GM12878 (cell line): ENCODE data around the gene SMARCC2. TPM values are rescaled to one million over a fixed set of nuclear protein-coding genes. Genes with fewer than 3 reads are reported as not detected.

Experiments used
- ATAC-seq: fragments of 200-7000 bp; cut with Tn5 transposase; 3 replicates; pipeline ENCODE4 v1.9.1; 2020; ENCODE audit warnings: mild to moderate bottlenecking, moderate library complexity
- BruUV-seq: library from RNA; stranded (reverse); fragments of 400-500 nt; replicated peaks from 2 replicates; lab custom pipeline; 2021; lab: Mats Ljungman, UMichigan
- CTCF ChIA-PET: fragments of 300-600 bp; sonication (Branson Sonifier 250); formaldehyde crosslinking; extraction: SDS; loops from one replicate; lab custom pipeline; 2021; ENCODE audit warnings: inconsistent platforms; lab: Yijun Ruan, JAX
- POLR2A ChIA-PET: fragments of 350-600 bp; formaldehyde crosslinking; extraction: SDS; loops from one replicate; lab custom pipeline; 2021; ENCODE audit warnings: inconsistent platforms; lab: Charles Lee
- RAD21 ChIA-PET: fragments of 300-600 bp; sonication (Branson Sonifier 250); formaldehyde crosslinking; loops from one replicate; lab custom pipeline; 2023; ENCODE audit warnings: antibody characterized with exemption; ENCODE audit not compliant: unreplicated experiment; lab: Charles Lee
- SMC1A ChIA-PET: fragments of 300-600 bp; sonication (Branson Sonifier 250); formaldehyde crosslinking; loops from one replicate; lab custom pipeline; 2023; ENCODE audit not compliant: unreplicated experiment, uncharacterized antibody; lab: Charles Lee
- DNase-seq: peaks from one replicate; pipeline ENCODE4 v3.0.0-alpha.2; 2011; ENCODE audit warnings: low read depth, low spot score
- FAIRE-seq: peaks from 3 replicates; lab custom pipeline; 2011; peaks lifted over from hg19 to GRCh38; lab: Jason Lieb, UNC
- H2AFZ ChIP-seq: 2 replicates; pipeline ENCODE4 v1.6.0; 2011; ENCODE audit warnings: low read depth, low read length, control low read depth; ENCODE audit not compliant: control insufficient read depth
- H3K27ac ChIP-seq: 2 replicates; pipeline ENCODE4 v1.5.1; 2011; ENCODE audit warnings: control low read depth; ENCODE audit not compliant: control insufficient read depth, insufficient read depth
- H3K27me3 ChIP-seq, 2 experiments: replicated peaks in 1 of 2; 2 replicates each; pipeline versions ENCODE4 v1.6.0 to v1.6.1; 2011; ENCODE audit warnings: low read length in 1 of 2; ENCODE audit not compliant: control insufficient read depth in 2 of 2, insufficient read depth in 2 of 2
- H3K36me3 ChIP-seq, 2 experiments: 2 replicates each; pipeline ENCODE4 v1.5.1; 2011; ENCODE audit warnings: low read length in 1 of 2; ENCODE audit not compliant: control insufficient read depth in 2 of 2, insufficient read depth in 2 of 2
- H3K4me1 ChIP-seq: 2 replicates; pipeline ENCODE4 v1.6.1; 2011; ENCODE audit warnings: mild to moderate bottlenecking, low read length, moderate library complexity, mixed read lengths; ENCODE audit not compliant: control insufficient read depth, insufficient read depth
- H3K4me2 ChIP-seq: 2 replicates; pipeline ENCODE4 v1.6.0; 2011; ENCODE audit warnings: control low read depth; ENCODE audit not compliant: control insufficient read depth, insufficient read depth
- H3K4me3 ChIP-seq: fragments of 200-600 bp; sonication (generic); 2 replicates; pipeline ENCODE4 v1.5.1; 2016
- H3K79me2 ChIP-seq: 2 replicates; pipeline ENCODE4 v1.6.0; 2011; ENCODE audit warnings: low read length; ENCODE audit not compliant: control insufficient read depth, insufficient read depth
- H3K9ac ChIP-seq: 2 replicates; pipeline ENCODE4 v1.8.0; 2011; ENCODE audit warnings: low read length, control low read depth, mixed read lengths; ENCODE audit not compliant: control insufficient read depth, insufficient read depth
- H3K9me3 ChIP-seq: replicated peaks from 3 replicates; pipeline ENCODE4 v1.5.1; 2011; ENCODE audit warnings: mild to moderate bottlenecking, low read length; ENCODE audit not compliant: control insufficient read depth, insufficient read depth
- H4K20me1 ChIP-seq: 2 replicates; pipeline ENCODE4 v1.6.0; 2011; ENCODE audit not compliant: control insufficient read depth, insufficient read depth
- CBFB ChIP-seq: IDR thresholded peaks from 2 replicates; pipeline ENCODE4 v1.6.1; 2016; ENCODE audit warnings: antibody characterized with exemption, low read depth
- IKZF2 ChIP-seq, 2 experiments: fragments of 450-650 bp; IDR thresholded peaks; 2 replicates each; pipeline ENCODE4 v1.6.1; 2017; ENCODE audit warnings: mild to moderate bottlenecking in 2 of 2, moderate library complexity in 2 of 2
- POU2F2 ChIP-seq: IDR thresholded peaks from 3 replicates; pipeline ENCODE4 v1.6.1; 2011; ENCODE audit warnings: low read depth, mild to moderate bottlenecking, low read length, borderline replicate concordance
- RCOR1 ChIP-seq: conservative IDR thresholded peaks from 2 replicates; pipeline ENCODE4 v1.6.1; 2012; ENCODE audit warnings: low read depth, low read length, improper control_type of control experiment
- SIN3A ChIP-seq: IDR thresholded peaks from 2 replicates; pipeline ENCODE4 v1.6.1; 2012; ENCODE audit warnings: low read depth, low read length, improper control_type of control experiment
- SMAD1 ChIP-seq: fragments of 450-650 bp; IDR thresholded peaks from 2 replicates; pipeline ENCODE4 v1.6.1; 2018; ENCODE audit warnings: mild to moderate bottlenecking, low read depth; ENCODE audit not compliant: partially characterized antibody
- SMARCA5 ChIP-seq: fragments of 450-650 bp; IDR thresholded peaks from 2 replicates; pipeline ENCODE4 v1.6.1; 2017; ENCODE audit warnings: mild to moderate bottlenecking
- WRNIP1 ChIP-seq: IDR thresholded peaks from 2 replicates; pipeline ENCODE4 v1.6.1; 2011; ENCODE audit warnings: low read depth, low read length, improper control_type of control experiment, borderline replicate concordance
- WGBS: methylation state at CpG from one replicate; pipeline ENCODE4 v1.1.6; 2016; ENCODE audit warnings: low lambda C conversion rate; ENCODE audit not compliant: insufficient replicate concordance, insufficient coverage; ENCODE audit errors: missing lambda C conversion rate; 5-methylcytosine and 5-hydroxymethylcytosine counted together
- in situ Hi-C: fragments of 300-500 bp; cut with MboI; formaldehyde crosslinking; loops from 9 replicates; pipeline ENCODE4 v1.14.3; 2018; ENCODE audit warnings: mixed read lengths
- intact Hi-C: fragments of 100-400 bp; cut with micrococcal nuclease; formaldehyde crosslinking; loops from one replicate; pipeline ENCODE4 v1.14.2; 2022; ENCODE audit not compliant: unreplicated experiment
- polyA plus RNA-seq, 11 experiments: library from polyadenylated mRNA; depleted of rRNA in 4 of 11; unstranded in 6 of 11; stranded (reverse) in 5 of 11; fragments of >200 nt; fragmentation: Nextera tagmentation in 4 of 11; fragmentation: Illumina TruSeq in 1 of 11; extraction: Ambion mirVana in 4 of 11; extraction: Trizol in 1 of 11; gene quantifications; 1 replicate in 1 of 11; 2 replicates in 10 of 11; pipeline versions ENCODE4 v1.2.1 to v1.2.3, GENCODE V29; 2011 to 2016; ENCODE audit warnings: inconsistent platforms in 2 of 11, missing spikeins in 2 of 11, low read depth in 1 of 11
- total RNA-seq, 4 experiments: library from RNA; depleted of rRNA in 3 of 4; stranded (reverse); fragments of >200 nt in 3 of 4; fragmentation: Illumina TruSeq in 1 of 4; extraction: Trizol in 1 of 4; gene quantifications; 2 replicates each; pipeline versions ENCODE4 v1.2.1 to v1.2.3, GENCODE V29; 2013 to 2021
- TF ChIP-seq, protein P1 (sequence below): fragments of 450-650 bp; IDR thresholded peaks from 2 replicates; pipeline ENCODE4 v1.6.1; 2017; ENCODE audit warnings: low read depth, mild to moderate bottlenecking, moderate library complexity
- TF ChIP-seq, protein P2 (sequence below): IDR thresholded peaks from 2 replicates; pipeline ENCODE4 v1.6.1; 2012; ENCODE audit warnings: low read length, inconsistent platforms
- TF ChIP-seq, protein P3 (sequence below): fragments of 450-650 bp; IDR thresholded peaks from 2 replicates; pipeline ENCODE4 v1.6.1; 2016; ENCODE audit warnings: mild to moderate bottlenecking, moderate library complexity, borderline replicate concordance

SMARCC2 gene
- total and polyA plus RNA-seq, 10 of the 15 experiments (the other 5 are each of a cell fraction or from before 2014, with no cell fraction given) = 13.6 to 71.2 (median 42.3) TPM

DNA sequence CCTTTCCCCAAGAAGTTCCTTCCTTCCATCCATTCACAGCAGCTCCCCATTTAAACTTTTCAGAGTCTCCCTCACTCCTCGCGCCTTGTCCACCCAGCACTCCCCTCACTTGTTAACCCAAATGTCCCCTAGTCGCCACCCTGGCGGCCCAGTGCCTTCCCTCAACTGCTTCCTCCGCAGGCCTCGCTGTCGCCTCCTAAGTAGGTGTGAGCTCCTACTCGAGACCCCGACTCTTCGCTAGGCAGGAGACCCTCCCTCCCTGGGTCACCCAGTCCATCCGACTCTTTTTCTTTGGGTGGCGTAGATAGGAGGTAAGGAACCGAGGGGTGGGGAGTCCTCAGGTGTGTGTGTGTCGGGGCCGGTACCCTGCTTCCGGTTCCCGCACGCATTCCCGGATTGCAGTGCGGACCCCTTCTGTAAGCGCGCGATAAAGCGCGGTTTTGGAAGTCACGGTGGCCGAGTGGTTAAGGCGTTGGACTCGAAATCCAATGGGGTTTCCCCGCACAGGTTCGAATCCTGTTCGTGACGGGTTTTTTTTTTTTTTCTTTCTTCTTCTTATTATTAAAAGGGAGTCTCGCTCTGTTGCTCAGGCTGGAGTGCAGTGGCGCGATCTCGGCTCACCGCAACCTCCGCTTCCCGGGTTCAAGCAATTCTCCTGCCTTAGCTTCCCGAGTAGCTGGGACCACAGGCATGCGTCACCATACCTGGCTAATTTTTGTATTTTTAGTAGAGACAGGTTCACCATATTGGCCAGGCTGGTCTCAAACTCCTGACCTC lies 823 bp upstream of the SMARCC2 start (continued):
- TF ChIP-seq IKZF2 (IDR thresholded peaks at IDR 0.05) (peak; percentile 44 to 83), POU2F2 (peak; percentile 49; the same call in 1 of the 3 replicates), CBFB (peak; percentile 91)
- TF ChIP-seq, protein P1, sequence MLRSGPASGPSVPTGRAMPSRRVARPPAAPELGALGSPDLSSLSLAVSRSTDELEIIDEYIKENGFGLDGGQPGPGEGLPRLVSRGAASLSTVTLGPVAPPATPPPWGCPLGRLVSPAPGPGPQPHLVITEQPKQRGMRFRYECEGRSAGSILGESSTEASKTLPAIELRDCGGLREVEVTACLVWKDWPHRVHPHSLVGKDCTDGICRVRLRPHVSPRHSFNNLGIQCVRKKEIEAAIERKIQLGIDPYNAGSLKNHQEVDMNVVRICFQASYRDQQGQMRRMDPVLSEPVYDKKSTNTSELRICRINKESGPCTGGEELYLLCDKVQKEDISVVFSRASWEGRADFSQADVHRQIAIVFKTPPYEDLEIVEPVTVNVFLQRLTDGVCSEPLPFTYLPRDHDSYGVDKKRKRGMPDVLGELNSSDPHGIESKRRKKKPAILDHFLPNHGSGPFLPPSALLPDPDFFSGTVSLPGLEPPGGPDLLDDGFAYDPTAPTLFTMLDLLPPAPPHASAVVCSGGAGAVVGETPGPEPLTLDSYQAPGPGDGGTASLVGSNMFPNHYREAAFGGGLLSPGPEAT = peak; percentile 61; the same call in 1 of the 2 replicates
- TF ChIP-seq, protein P2, sequence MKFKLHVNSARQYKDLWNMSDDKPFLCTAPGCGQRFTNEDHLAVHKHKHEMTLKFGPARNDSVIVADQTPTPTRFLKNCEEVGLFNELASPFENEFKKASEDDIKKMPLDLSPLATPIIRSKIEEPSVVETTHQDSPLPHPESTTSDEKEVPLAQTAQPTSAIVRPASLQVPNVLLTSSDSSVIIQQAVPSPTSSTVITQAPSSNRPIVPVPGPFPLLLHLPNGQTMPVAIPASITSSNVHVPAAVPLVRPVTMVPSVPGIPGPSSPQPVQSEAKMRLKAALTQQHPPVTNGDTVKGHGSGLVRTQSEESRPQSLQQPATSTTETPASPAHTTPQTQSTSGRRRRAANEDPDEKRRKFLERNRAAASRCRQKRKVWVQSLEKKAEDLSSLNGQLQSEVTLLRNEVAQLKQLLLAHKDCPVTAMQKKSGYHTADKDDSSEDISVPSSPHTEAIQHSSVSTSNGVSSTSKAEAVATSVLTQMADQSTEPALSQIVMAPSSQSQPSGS = no peak

DNA sequence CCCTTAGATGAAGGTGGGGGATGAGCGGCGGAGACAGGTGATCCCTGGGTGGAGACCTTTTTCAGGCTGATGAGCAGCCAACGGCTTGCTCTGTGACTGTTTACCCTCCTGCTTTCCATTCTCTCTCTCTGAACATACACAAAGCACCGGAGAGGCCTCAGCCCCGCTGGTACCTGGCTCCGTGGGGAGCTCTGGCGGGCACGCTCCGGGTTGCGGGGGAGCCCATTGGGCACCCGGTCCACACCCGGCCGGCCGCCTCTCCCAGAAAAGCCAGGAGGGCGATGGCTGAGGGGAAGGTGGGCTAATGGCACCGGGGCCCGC lies 545 bp downstream of the SMARCC2 start:
- peaks cover 3 to 4% of the 10 kb centered on the region in 2 experiments for H3K36me3 ChIP-seq
- POLR2A ChIA-PET = interaction anchor here (0.5 to 7.7 kb wide), 10 partner anchors 29 to 450 kb away, joined by 3 to 68 read pairs (median 6); partner anchors contain the start of genes DNAJC14, ESYT1, PA2G4 and RNF41
- intact Hi-C loops (loop anchor here (1.0 to 10.0 kb wide), 3 partner anchors 30 to 454 kb away; partner anchors contain the start of gene MYL6), in situ Hi-C loops (loop anchor here (5.0 kb wide), 1 partner anchor 56 kb away; no protein-coding TSS in a partner anchor)
- H3K9ac ChIP-seq = peak overlapping the region; percentile 93
- WGBS = 2% methylated on average over 17 of the region's 17 CpGs
- FAIRE-seq (no peak), DNase-seq (no peak), ATAC-seq (peak; percentile 9)
- H3K79me2 ChIP-seq = peaks cover 27% of the 10 kb centered on the region
- H2AFZ ChIP-seq = peak overlapping the region; percentile 26; the same call in 1 of the 2 replicates
- H3K9me3 ChIP-seq = no peaks in the 10 kb centered on the region
- 0 out of 2 replicates have a peak, but pooled peaks cover 4% of the 10 kb centered on the region for H3K4me1 ChIP-seq
- RAD21 ChIA-PET = interaction anchor here (1.0 to 4.6 kb wide), 18 partner anchors 14 to 451 kb away, joined by 3 to 98 read pairs (median 8); partner anchors contain the start of genes COQ10A, ESYT1, MYL6 and MYL6B
- H3K4me2 ChIP-seq = peak overlapping the region; percentile 72
- H3K27ac ChIP-seq = peak overlapping the region; percentile 80
- no TSS peak for BruUV-seq
- H3K27me3 ChIP-seq = no peaks in the 10 kb centered on the region
- peak overlapping the region; percentile 98 for H3K4me3 ChIP-seq
- CTCF ChIA-PET = interaction anchor here (0.6 to 8.9 kb wide), 27 partner anchors 11 to 449 kb away, joined by 3 to 129 read pairs (median 5); partner anchors contain the start of genes ESYT1, MYL6, RNF41 and ZC3H10
- SMC1A ChIA-PET = interaction anchor here (0.8 to 6.2 kb wide), 16 partner anchors 11 to 447 kb away, joined by 3 to 68 read pairs (median 5); partner anchors contain the start of genes ESYT1, PA2G4, RNF41 and ZC3H10
- no peaks in the 10 kb centered on the region; the same call in 1 of the 2 replicates for H4K20me1 ChIP-seq
- TF ChIP-seq SIN3A (0 out of 2 replicates have a peak, but pooled peaks have one; percentile 1), WRNIP1 (0 out of 2 replicates have a peak, but pooled peaks have one; percentile 63), SMARCA5 (no peak), RCOR1 (no peak), SMAD1 (no peak)
- TF ChIP-seq, protein P3, sequence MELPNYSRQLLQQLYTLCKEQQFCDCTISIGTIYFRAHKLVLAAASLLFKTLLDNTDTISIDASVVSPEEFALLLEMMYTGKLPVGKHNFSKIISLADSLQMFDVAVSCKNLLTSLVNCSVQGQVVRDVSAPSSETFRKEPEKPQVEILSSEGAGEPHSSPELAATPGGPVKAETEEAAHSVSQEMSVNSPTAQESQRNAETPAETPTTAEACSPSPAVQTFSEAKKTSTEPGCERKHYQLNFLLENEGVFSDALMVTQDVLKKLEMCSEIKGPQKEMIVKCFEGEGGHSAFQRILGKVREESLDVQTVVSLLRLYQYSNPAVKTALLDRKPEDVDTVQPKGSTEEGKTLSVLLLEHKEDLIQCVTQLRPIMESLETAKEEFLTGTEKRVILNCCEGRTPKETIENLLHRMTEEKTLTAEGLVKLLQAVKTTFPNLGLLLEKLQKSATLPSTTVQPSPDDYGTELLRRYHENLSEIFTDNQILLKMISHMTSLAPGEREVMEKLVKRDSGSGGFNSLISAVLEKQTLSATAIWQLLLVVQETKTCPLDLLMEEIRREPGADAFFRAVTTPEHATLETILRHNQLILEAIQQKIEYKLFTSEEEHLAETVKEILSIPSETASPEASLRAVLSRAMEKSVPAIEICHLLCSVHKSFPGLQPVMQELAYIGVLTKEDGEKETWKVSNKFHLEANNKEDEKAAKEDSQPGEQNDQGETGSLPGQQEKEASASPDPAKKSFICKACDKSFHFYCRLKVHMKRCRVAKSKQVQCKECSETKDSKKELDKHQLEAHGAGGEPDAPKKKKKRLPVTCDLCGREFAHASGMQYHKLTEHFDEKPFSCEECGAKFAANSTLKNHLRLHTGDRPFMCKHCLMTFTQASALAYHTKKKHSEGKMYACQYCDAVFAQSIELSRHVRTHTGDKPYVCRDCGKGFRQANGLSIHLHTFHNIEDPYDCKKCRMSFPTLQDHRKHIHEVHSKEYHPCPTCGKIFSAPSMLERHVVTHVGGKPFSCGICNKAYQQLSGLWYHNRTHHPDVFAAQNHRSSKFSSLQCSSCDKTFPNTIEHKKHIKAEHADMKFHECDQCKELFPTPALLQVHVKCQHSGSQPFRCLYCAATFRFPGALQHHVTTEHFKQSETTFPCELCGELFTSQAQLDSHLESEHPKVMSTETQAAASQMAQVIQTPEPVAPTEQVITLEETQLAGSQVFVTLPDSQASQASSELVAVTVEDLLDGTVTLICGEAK = no peak
